Peyer's patch (tissue), 4 donors: ENCODE results near the gene ANKS1A.

ENCODE experiments used
- CTCF ChIP-seq, 6 experiments: fragments of 450-650 bp in 4 of 6; fragments of 200-600 bp in 2 of 6; sonication (generic) in 1 of 6; IDR thresholded peaks; one replicate each; pipeline ENCODE4 v1.5.1; 2017 to 2019; ENCODE audit warnings: antibody characterized with exemption in 6 of 6, mild to moderate bottlenecking in 3 of 6, moderate library complexity in 1 of 6
- POLR2A ChIP-seq, 2 donors: fragments of 450-650 bp; IDR thresholded peaks; one replicate each; pipeline ENCODE4 v1.5.1; 2017; ENCODE audit warnings: antibody characterized with exemption in 2 of 2, mild to moderate bottlenecking in 2 of 2, moderate library complexity in 2 of 2

GRCh38 chr6:35136185-35136584 is 247.1 kb downstream of the ANKS1A start:
- no peak for TF ChIP-seq CTCF (IDR thresholded peaks at IDR 0.05)
- no peak for TF ChIP-seq POLR2A (IDR thresholded peaks at IDR 0.05)
